NT2/D1 (cell line): ENCODE data around the gene LST1.

ENCODE experiments used
- DNase-seq: peaks from one replicate; pipeline ENCODE4 v3.0.0-alpha.2; 2011; ENCODE audit warnings: low read depth, low spot score
- H3K27me3 ChIP-seq: 2 replicates; pipeline ENCODE4 v1.6.0; 2011; ENCODE audit warnings: mild to moderate bottlenecking; ENCODE audit not compliant: insufficient read length, insufficient read depth
- H3K36me3 ChIP-seq: 2 replicates; pipeline ENCODE4 v1.6.1; 2011; ENCODE audit warnings: mild to moderate bottlenecking, low read length, mixed read lengths; ENCODE audit not compliant: insufficient read depth, insufficient read length
- H3K4me1 ChIP-seq: 2 replicates; pipeline ENCODE4 v1.5.1; 2011; ENCODE audit not compliant: insufficient read depth, insufficient read length
- H3K4me3 ChIP-seq: 2 replicates; pipeline ENCODE4 v1.5.1; 2011; ENCODE audit warnings: low read depth; ENCODE audit not compliant: insufficient read length
- H3K9ac ChIP-seq: 2 replicates; pipeline ENCODE4 v1.6.0; 2011; ENCODE audit warnings: low read depth; ENCODE audit not compliant: insufficient read length
- H3K9me3 ChIP-seq: 2 replicates; pipeline ENCODE4 v1.5.1; 2011; ENCODE audit warnings: mild to moderate bottlenecking, low read length; ENCODE audit not compliant: insufficient read depth
- SUZ12 ChIP-seq: IDR thresholded peaks from 2 replicates; pipeline ENCODE4 v1.6.1; 2011; ENCODE audit not compliant: insufficient read length, insufficient read depth; ENCODE audit errors: extremely low read depth
- YY1 ChIP-seq: IDR thresholded peaks from 2 replicates; pipeline ENCODE4 v1.6.1; 2011; ENCODE audit not compliant: insufficient read length, insufficient read depth
- ZNF274 ChIP-seq: IDR thresholded peaks from 2 replicates; pipeline ENCODE4 v1.6.1; 2011; ENCODE audit warnings: mild to moderate bottlenecking, low read depth, low read length

Gene LST1

GRCh38 chr6:31557443-31558317 is 28.4 kb upstream of the LST1 start:
- no peaks in the 10 kb centered on the region for H3K27me3 ChIP-seq
- peaks cover 38% of the 10 kb centered on the region for H3K36me3 ChIP-seq
- DNase-seq: no peak
- H3K9ac ChIP-seq: no peak overlapping the region
- TF ChIP-seq YY1 (no peak), ZNF274 (no peak), SUZ12 (no peak)
- H3K4me3 ChIP-seq: no peak overlapping the region
- H3K4me1 ChIP-seq: peaks cover 6% of the 10 kb centered on the region
- H3K9me3 ChIP-seq: no peaks in the 10 kb centered on the region

- no peak overlapping the region for H3K9ac ChIP-seq
- no peak for DNase-seq
- peaks cover 6% of the 10 kb centered on the region for H3K4me1 ChIP-seq
- no peak overlapping the region for H3K4me3 ChIP-seq
- H3K27me3 ChIP-seq: no peaks in the 10 kb centered on the region
- H3K36me3 ChIP-seq: peaks cover 38% of the 10 kb centered on the region
- H3K9me3 ChIP-seq: no peaks in the 10 kb centered on the region
- TF ChIP-seq YY1 (no peak), ZNF274 (no peak), SUZ12 (no peak)
Observed at GRCh38 chr6:31558318-31558625, 27.8 kb upstream of the LST1 start.

- H3K9me3 ChIP-seq: no peaks in the 10 kb centered on the region
- H3K4me3 ChIP-seq: no peak overlapping the region
- H3K9ac ChIP-seq: no peak overlapping the region
Observed at GRCh38 chr6:31558631-31559500, 27.2 kb upstream of the LST1 start.

GRCh38 chr6:31559606-31559957 is 26.5 kb upstream of the LST1 start:
- Histone ChIP-seq H3K4me1 (peaks cover 6% of the 10 kb centered on the region), H3K4me3 (no peak overlapping the region), H3K9me3 (no peaks in the 10 kb centered on the region), H3K36me3 (peaks cover 37% of the 10 kb centered on the region), H3K9ac (no peak overlapping the region), H3K27me3 (no peaks in the 10 kb centered on the region)
- no peak for DNase-seq
- TF ChIP-seq ZNF274 (no peak), SUZ12 (no peak), YY1 (no peak)

More at GRCh38 chr6:31558631-31559500, 27.2 kb upstream of the LST1 start:
- H3K4me1 ChIP-seq: peaks cover 6% of the 10 kb centered on the region
- no peak for DNase-seq
- TF ChIP-seq ZNF274 (no peak), SUZ12 (no peak), YY1 (no peak)
- no peaks in the 10 kb centered on the region for H3K27me3 ChIP-seq
- H3K36me3 ChIP-seq: peaks cover 38% of the 10 kb centered on the region

- DNase-seq: no peak
- TF ChIP-seq YY1: no peak
- no peak for TF ChIP-seq ZNF274
- no peak for TF ChIP-seq SUZ12
- H3K27me3 ChIP-seq: no peaks in the 10 kb centered on the region
- no peak overlapping the region for H3K9ac ChIP-seq
- H3K9me3 ChIP-seq: no peaks in the 10 kb centered on the region
- no peak overlapping the region for H3K4me3 ChIP-seq
- peaks cover 34% of the 10 kb centered on the region for H3K36me3 ChIP-seq
- peaks cover 6% of the 10 kb centered on the region for H3K4me1 ChIP-seq
Observed at GRCh38 chr6:31559958-31560696, 25.9 kb upstream of the LST1 start.

- Histone ChIP-seq H3K27me3 (no peaks in the 10 kb centered on the region), H3K4me1 (peaks cover 6% of the 10 kb centered on the region), H3K4me3 (no peak overlapping the region), H3K9ac (no peak overlapping the region), H3K36me3 (peaks cover 34% of the 10 kb centered on the region), H3K9me3 (no peaks in the 10 kb centered on the region)
- no peak for TF ChIP-seq SUZ12
- TF ChIP-seq YY1: no peak
- TF ChIP-seq ZNF274: no peak
- DNase-seq: no peak
Observed at GRCh38 chr6:31560697-31561058, 25.4 kb upstream of the LST1 start.
